GM21576 (cell line): Measurements from ENCODE around the gene PLEKHM2.
"Not testable (repeated sequence)": the region's sequence is repeated elsewhere in the genome, so short reads cannot be mapped to it uniquely, and the experiment has no call there.

Experiments
- ATAC-seq: cut with Tn5 transposase; IDR thresholded peaks from one replicate; pipeline ENCODE4 v1.9.1; 2021; ENCODE audit warnings: mild to moderate bottlenecking, moderate library complexity; ENCODE audit not compliant: unreplicated experiment

Gene PLEKHM2

GRCh38 chr1:15699321-15699720, 15.2 kb downstream of the PLEKHM2 start:
- ATAC-seq = not testable (repeated sequence)

- ATAC-seq = no peak
These were observed 16.4 kb downstream of the PLEKHM2 start for GRCh38 chr1:15700508-15700907.

- ATAC-seq = no peak
These were observed 17.7 kb downstream of the PLEKHM2 start for GRCh38 chr1:15701784-15702183.

- ATAC-seq = no peak
These were observed 18.8 kb downstream of the PLEKHM2 start for GRCh38 chr1:15702722-15703550.

- ATAC-seq = no peak
These were observed 19.4 kb downstream of the PLEKHM2 start for GRCh38 chr1:15703562-15703961.

GRCh38 chr1:15704526-15705183, 20.5 kb downstream of the PLEKHM2 start:
- ATAC-seq = no peak

GRCh38 chr1:15705184-15705566, 21.1 kb downstream of the PLEKHM2 start:
- ATAC-seq = no peak

- ATAC-seq = no peak
These were observed 22.6 kb downstream of the PLEKHM2 start for GRCh38 chr1:15706751-15707150.

GRCh38 chr1:15707239-15707925, 23.3 kb downstream of the PLEKHM2 start:
- ATAC-seq = no peak

- no peak for ATAC-seq
These were observed 24.5 kb downstream of the PLEKHM2 start for GRCh38 chr1:15708486-15709137.

GRCh38 chr1:15709226-15709625, 25.1 kb downstream of the PLEKHM2 start:
- no peak for ATAC-seq

GRCh38 chr1:15712168-15712567, 28.0 kb downstream of the PLEKHM2 start:
- no peak for ATAC-seq

GRCh38 chr1:15714406-15715136, 30.5 kb downstream of the PLEKHM2 start:
- no peak for ATAC-seq

- no peak for ATAC-seq
These were observed 33.5 kb downstream of the PLEKHM2 start for GRCh38 chr1:15717418-15718125.

GRCh38 chr1:15718199-15718601, 34.1 kb downstream of the PLEKHM2 start:
- no peak for ATAC-seq

GRCh38 chr1:15719381-15720120, 35.4 kb downstream of the PLEKHM2 start:
- ATAC-seq = no peak

- no peak for ATAC-seq
These were observed 36.7 kb downstream of the PLEKHM2 start for GRCh38 chr1:15720861-15721260.

- ATAC-seq = no peak
These were observed 38.3 kb downstream of the PLEKHM2 start for GRCh38 chr1:15722411-15722810.

GRCh38 chr1:15722836-15723532, 38.9 kb downstream of the PLEKHM2 start:
- ATAC-seq = no peak
